Neutrophil (primary cell): Measurements from ENCODE around the gene ACAA1.
"Not testable (repeated sequence)": the region's sequence is repeated elsewhere in the genome, so short reads cannot be mapped to it uniquely, and the experiment has no call there.

ENCODE experiments used
- H3K27ac ChIP-seq: fragments of 200-600 bp; sonication (generic); 2 replicates; pipeline ENCODE4 v1.5.1; 2016; ENCODE audit warnings: mild to moderate bottlenecking, moderate library complexity
- H3K27me3 ChIP-seq: fragments of 200-600 bp; sonication (generic); 2 replicates; pipeline ENCODE4 v1.6.0; 2016; ENCODE audit warnings: mild to moderate bottlenecking
- H3K36me3 ChIP-seq: fragments of 200-600 bp; sonication (generic); 2 replicates; pipeline ENCODE4 v1.5.1; 2017
- H3K4me1 ChIP-seq, 2 experiments: fragments of 200-600 bp in 1 of 2; sonication (generic) in 1 of 2; 1 replicate in 1 of 2; 2 replicates in 1 of 2; pipeline versions ENCODE4 v1.5.1 to v1.6.1; 2013 to 2016; ENCODE audit warnings: low read depth in 1 of 2, low read length in 1 of 2, mild to moderate bottlenecking in 1 of 2, moderate library complexity in 1 of 2; ENCODE audit not compliant: control insufficient read depth in 1 of 2, insufficient read depth in 1 of 2
- H3K4me3 ChIP-seq, 2 experiments: fragments of 200-600 bp in 1 of 2; sonication (generic) in 1 of 2; 1 replicate in 1 of 2; 2 replicates in 1 of 2; pipeline ENCODE4 v1.5.1; 2013 to 2016; ENCODE audit warnings: low read depth in 1 of 2, low read length in 1 of 2, mild to moderate bottlenecking in 1 of 2, moderate library complexity in 1 of 2
- H3K9me3 ChIP-seq: fragments of 200-600 bp; sonication (generic); 2 replicates; pipeline ENCODE4 v1.5.1; 2016
- CTCF ChIP-seq: fragments of 200-600 bp; sonication (generic); IDR thresholded peaks from 2 replicates; pipeline ENCODE4 v1.5.1; 2016; ENCODE audit warnings: antibody characterized with exemption

Gene ACAA1

GRCh38 chr3:38084334-38085310, 52.3 kb downstream of the ACAA1 start:
- H3K27ac ChIP-seq = peak overlapping the region; percentile 52
- H3K9me3 ChIP-seq = no peaks in the 10 kb centered on the region
- H3K36me3 ChIP-seq = no peaks in the 10 kb centered on the region
- peaks cover 23% of the 10 kb centered on the region in 2 experiments for H3K4me1 ChIP-seq
- TF ChIP-seq CTCF = no peak
- H3K27me3 ChIP-seq = no peaks in the 10 kb centered on the region
- H3K4me3 ChIP-seq = no peak overlapping the region

- Histone ChIP-seq H3K27ac (no peak overlapping the region), H3K4me1 (peaks cover 16% of the 10 kb centered on the region in 2 experiments), H3K27me3 (no peaks in the 10 kb centered on the region), H3K9me3 (no peaks in the 10 kb centered on the region), H3K36me3 (no peaks in the 10 kb centered on the region), H3K4me3 (no peak overlapping the region)
- TF ChIP-seq CTCF = no peak
Observed at GRCh38 chr3:38083871-38084333, 53.0 kb downstream of the ACAA1 start.

GRCh38 chr3:38083254-38083653, 53.7 kb downstream of the ACAA1 start:
- H3K4me1 ChIP-seq = peaks cover 13 to 15% of the 10 kb centered on the region in 2 experiments
- H3K9me3 ChIP-seq, H3K27me3 ChIP-seq, H3K4me3 ChIP-seq, H3K36me3 ChIP-seq, H3K27ac ChIP-seq: not testable (repeated sequence)

GRCh38 chr3:38082296-38082695, 54.6 kb downstream of the ACAA1 start:
- H3K27ac ChIP-seq, H3K9me3 ChIP-seq, H3K4me1 ChIP-seq, H3K4me3 ChIP-seq, H3K36me3 ChIP-seq, H3K27me3 ChIP-seq: not testable (repeated sequence)

GRCh38 chr3:38077073-38077472, 59.9 kb downstream of the ACAA1 start:
- H3K4me3 ChIP-seq, H3K4me1 ChIP-seq, H3K27me3 ChIP-seq, H3K36me3 ChIP-seq, H3K27ac ChIP-seq, H3K9me3 ChIP-seq: not testable (repeated sequence)
